Measurements from ENCODE around the gene NAPA.

GRCh38 chr19:47467914-47468313 lies 46.9 kb downstream of the NAPA start:
- no peak for TF ChIP-seq CTCF (conservative IDR thresholded peaks at IDR 0.05 in 1 of 2, IDR thresholded peaks at IDR 0.05 in 1 of 2; ENCODE audit: low read depth in 1 of 2, low read length in 2 of 2)
- no peak for TF ChIP-seq EZH2 (IDR thresholded peaks at IDR 0.05; ENCODE audit: low read length, missing control alignments)
